Esophagus squamous epithelium (tissue), 4 donors: ENCODE data around the gene INSR.

ENCODE experiments used
- CTCF ChIP-seq, 6 experiments: fragments of 450-650 bp in 4 of 6; fragments of 200-600 bp in 2 of 6; sonication (generic) in 2 of 6; IDR thresholded peaks; one replicate each; pipeline ENCODE4 v1.5.1; 2016 to 2019; ENCODE audit warnings: antibody characterized with exemption in 6 of 6, mild to moderate bottlenecking in 4 of 6, moderate library complexity in 4 of 6
- POLR2A ChIP-seq, 4 donors: fragments of 450-650 bp; IDR thresholded peaks; one replicate each; pipeline ENCODE4 v1.6.1; 2017; ENCODE audit warnings: antibody characterized with exemption in 4 of 4, mild to moderate bottlenecking in 4 of 4, moderate library complexity in 3 of 4

GRCh38 chr19:7264858-7265257 lies 29.4 kb downstream of the INSR start:
- no peak for TF ChIP-seq POLR2A (IDR thresholded peaks at IDR 0.05)
- TF ChIP-seq CTCF (IDR thresholded peaks at IDR 0.05) = no peak
